ENCODE results near the gene FLNB.

DNA sequence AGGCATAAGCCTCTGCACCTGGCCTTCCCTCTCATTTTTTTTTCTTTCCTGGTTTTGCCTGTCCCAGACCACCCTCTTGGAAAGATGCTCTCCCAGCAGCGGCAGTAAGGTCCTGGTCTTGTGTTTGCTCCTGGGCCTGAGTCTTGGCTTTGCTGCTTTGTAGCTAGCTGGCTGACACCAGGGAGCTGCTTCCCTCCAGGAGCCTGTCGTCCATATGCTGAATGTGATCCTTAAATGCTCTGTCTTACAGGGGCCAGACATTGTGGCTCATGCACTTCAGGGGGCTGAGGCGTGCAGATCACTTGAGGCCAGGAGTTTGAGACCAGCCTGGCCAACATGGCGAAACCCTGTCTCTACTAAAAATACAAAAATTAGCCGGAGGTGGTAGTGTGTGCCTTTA lies 17.2 kb downstream of the FLNB start:
- TF ChIP-seq POLR2AphosphoS5 (IDR thresholded peaks at IDR 0.05): no peak
- TF ChIP-seq POLR2A (IDR thresholded peaks at IDR 0.05): no peak
- TF ChIP-seq, protein P1, sequence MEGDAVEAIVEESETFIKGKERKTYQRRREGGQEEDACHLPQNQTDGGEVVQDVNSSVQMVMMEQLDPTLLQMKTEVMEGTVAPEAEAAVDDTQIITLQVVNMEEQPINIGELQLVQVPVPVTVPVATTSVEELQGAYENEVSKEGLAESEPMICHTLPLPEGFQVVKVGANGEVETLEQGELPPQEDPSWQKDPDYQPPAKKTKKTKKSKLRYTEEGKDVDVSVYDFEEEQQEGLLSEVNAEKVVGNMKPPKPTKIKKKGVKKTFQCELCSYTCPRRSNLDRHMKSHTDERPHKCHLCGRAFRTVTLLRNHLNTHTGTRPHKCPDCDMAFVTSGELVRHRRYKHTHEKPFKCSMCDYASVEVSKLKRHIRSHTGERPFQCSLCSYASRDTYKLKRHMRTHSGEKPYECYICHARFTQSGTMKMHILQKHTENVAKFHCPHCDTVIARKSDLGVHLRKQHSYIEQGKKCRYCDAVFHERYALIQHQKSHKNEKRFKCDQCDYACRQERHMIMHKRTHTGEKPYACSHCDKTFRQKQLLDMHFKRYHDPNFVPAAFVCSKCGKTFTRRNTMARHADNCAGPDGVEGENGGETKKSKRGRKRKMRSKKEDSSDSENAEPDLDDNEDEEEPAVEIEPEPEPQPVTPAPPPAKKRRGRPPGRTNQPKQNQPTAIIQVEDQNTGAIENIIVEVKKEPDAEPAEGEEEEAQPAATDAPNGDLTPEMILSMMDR (IDR thresholded peaks at IDR 0.05): no peak
